Central memory CD4-positive, alpha-beta T cell (primary cell): ENCODE data around the gene SEMA3D.

Source experiments
- DNase-seq: peaks from one replicate; pipeline ENCODE4 v3.0.0; 2022

SEMA3D gene

DNA sequence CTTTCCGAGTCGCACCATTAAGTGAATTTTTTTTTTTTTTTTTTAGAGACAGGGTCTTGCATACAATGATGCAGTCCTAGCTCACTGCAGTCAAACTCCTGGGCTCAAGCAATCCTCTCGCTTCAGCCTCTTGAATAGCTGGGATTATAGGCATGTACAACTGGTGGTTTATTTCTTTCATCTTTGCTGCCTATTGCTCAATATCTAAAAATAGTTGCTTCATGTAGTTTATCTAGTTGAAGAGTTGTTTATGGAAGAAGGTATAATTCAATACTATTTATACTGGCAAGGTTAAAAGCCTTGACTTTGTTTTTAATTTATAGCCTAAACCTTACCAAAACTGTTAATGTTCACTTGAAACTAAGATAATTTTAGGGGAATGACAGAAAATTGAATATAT, 66.9 kb downstream of the SEMA3D start:
- no peak for DNase-seq

DNA sequence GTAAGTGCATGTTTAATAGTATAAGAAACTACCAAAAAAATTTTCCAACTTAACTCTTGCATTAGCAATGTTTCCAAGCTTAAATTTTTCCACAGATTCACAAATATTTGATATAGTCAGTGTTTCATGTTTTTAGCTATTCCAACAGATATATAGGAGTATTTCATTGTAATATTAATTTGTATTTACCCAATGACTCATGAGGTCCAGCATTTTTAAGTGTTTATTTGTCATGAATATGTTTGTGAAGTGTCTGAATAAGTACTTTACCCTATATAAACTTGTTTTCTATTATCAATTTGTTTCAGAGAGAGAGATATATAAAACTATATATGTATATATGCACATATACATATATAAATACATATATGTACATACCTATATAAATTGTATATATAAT, 71.0 kb downstream of the SEMA3D start:
- no peak for DNase-seq

DNA sequence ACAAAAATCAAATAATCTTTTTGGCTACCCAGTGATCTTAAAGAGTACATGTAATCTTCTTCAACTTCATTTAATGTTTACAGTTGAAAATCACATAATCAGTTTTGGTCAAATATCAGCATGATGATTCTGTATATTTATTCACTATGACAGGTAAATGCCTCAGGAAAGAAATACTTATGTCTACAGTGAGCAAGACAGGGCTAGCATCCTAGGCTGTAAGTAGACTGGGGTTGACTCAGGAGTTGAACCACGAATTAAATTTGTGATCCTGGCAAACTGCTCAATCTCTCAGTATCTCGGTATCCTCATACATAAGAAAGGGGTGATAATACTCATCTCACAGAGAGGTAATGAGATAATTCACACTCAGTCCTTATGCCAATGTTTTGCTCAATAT, 71.8 kb downstream of the SEMA3D start:
- DNase-seq: no peak

DNA sequence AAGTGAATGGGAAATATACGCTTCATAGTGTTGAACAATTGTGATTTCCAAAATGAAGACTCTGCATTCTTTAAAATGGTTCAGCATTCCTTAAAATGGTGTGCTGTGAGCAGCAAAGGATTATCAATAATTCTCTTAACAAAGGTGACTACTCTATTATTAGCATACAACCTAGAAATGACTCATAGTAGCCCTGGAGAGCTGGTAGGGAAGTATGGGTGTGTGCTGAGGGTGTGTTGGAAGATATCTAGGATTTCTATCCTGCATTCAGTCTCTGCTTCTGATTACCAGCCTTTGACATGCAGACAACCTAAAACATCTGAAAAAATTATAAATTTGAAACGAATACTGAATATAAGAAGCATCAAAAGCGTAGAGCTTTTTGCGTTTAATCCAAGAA, 72.5 kb downstream of the SEMA3D start:
- DNase-seq: no peak

DNA sequence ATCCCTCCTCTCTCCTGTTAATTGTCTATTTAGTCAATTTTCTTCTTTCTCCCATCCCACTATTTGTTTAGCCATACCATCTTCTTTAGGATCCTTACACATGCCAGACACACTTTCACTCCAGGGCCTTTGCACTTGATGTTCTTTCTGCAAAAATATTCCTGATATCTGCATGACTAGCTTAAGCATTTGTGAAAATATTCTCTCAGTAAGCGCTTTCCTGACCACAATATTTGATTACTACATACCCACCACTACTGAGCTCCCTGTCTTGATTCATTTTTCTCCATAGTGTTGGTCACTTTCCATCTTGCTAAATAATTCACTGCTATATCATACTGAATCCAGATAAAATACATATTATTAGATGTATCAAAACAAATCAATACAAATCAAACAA, 75.1 kb downstream of the SEMA3D start:
- no peak for DNase-seq

DNA sequence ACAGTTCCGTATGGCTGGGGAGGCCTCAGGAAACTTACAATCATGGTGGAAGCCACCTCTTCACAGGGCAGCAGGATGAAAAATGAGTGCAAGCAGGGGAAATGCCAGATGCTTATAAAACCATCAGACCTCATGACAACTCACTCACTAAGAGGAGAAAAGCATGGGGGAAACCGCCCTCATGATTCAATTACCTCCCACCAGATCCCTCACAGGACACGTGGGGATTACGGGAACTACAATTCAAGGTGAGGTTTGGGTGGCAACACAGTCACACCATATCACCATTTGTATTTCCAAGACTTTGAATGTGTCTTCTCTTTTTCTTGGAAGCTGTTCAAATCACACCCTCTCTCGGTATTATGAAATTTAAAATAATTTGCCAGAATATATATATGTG, 80.1 kb downstream of the SEMA3D start:
- DNase-seq: no peak

DNA sequence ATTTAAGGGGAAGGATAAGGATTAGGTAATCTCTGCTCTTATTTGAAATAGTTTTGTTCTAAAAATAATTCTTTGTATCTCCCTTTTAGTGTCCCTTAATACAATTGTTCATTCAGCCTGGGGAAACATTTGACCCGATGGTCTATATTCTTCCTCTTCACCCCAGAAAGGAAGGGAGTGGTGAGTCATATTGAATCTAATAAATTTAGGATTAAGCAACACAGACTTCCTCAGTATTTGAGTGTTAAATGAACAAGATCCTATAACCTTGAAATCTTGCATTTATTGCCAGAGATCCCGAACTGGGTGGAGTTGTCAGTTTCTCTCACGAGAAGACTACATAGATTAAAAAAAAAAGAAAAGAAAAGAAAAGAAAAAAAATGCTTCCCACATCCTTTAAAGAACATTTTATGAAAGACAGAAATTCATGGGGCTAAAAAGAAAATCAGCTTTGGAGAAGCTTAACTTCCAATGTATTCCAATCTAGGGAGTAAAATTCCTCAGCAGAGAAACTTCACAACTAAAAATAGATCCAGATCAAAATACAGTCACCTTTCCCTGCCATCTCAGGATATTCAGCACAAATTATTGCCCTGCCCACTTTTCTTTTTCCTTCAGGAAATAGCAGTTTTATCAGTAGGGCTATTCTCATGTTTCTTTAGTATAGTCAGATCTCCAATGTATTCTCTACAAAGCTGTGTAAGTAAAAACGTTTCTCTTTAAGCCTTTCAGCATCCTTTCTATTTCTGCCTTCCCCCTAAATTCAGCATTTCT, 82.2 kb downstream of the SEMA3D start:
- no peak for DNase-seq

DNA sequence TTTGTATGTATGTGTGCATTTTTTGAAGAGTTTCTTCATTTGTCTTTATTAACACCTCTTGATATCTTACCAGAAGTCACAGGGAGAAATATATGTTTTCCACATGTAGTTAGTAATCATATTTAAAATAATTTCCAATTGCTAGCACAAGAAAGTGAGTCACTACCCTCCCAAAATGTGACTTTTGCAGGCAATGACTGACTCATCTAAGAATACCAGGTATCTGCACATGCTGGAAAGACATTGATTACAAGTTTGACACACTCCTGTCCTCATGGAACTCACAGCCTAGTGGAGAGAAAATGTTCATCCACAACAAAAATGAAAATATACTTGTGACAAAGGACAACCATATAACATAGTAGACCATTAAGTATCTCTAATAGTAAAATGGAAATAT, 82.9 kb downstream of the SEMA3D start:
- DNase-seq: no peak

DNA sequence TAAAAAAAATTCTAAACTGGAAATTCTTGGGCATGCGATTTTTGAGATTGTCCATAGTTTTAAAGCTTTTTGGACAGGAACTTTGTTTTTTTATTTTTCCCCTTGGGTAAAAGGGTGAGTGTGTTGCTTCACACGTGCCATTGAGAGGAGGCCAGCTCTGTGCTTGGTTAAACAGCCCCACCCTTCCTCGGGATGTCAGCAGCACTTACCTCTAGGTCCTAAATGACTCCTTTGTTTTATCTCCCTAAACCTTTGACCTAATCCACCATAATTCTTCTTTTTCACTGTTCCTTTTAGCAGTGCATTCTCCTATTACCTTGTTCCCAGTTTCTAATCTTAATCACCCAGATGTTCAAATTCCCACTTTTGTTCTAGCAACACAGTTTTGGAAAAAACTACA, 83.5 kb downstream of the SEMA3D start:
- no peak for DNase-seq

DNA sequence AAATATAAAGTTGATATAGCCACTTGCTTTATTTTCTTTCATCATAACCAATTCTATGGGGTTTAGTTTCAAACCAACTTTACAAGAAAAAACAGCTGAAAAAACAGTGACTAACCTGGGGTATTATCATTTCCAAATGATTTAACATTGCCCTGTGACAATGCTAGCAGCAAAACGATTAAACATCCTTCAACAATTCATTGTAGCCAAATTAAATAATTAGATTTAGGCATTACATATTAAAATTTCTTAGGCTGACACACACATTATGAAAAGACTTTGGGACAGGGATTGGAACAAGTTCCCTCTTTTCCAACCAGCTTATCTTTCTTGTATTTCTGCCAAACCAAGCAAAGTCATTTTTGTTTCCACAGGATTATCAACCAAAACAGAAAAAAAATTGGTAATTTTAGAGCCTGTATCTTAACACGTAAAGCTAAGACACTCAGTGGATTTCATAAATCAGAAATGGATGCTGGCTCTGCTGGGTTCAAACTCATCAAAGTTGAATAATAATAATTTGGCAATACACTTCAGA, 84.0 kb downstream of the SEMA3D start:
- DNase-seq: no peak

DNA sequence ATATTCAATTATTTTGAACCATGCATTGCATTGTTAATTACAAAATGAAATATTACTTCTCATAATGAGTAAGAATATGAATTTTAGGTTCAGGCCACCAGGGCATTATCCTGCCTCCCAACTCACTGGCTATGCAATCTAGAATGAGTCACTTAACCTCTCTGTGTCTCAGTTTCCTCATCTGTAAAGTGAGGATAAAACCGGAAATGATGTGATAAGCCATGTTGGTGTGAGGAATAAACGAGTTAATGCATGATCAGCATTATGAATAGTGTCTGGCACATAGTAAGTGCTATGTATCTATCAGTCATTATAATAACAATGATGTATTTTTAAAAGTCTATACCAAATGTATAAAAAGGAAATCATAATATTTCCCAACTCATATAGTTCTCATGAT, 85.5 kb downstream of the SEMA3D start:
- DNase-seq: no peak

DNA sequence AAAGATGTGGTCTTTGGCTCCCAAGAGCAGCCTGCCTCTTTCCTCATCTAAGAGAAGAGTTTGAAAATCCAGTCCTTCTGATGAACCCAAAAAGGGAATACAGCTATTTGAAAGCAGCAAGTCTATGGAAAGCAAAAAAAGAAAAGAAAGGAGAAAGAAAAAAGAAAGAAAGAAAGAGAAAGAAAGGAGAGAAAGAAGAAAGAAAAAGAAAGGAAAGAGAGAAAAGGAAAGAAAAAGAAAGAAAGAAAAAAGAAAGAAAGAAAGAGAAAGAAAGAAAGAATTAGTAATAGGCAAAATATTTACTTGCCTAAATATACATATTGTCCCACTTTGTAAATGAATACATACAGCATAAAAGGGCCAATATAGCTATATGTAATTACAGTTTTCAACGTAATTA, 89.0 kb downstream of the SEMA3D start:
- no peak for DNase-seq

DNA sequence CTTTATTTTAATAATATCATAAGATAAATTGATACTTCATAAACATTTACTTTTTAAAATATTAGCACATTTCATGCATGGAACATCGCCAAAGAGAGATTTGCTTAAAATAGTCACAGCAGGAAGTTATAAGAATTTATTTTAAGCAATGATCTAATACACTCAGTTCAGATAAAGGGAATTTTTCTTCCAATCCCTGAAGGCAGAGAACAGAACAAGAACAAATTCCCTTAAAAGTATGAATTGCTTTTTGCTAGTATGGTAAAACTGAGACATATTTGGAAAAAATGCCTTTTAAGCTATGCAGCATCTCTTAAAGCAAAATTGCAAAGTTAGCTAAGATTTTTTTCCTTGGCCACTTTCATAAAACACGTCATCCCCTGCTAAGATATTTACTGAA, 91.0 kb downstream of the SEMA3D start:
- DNase-seq: no peak

DNA sequence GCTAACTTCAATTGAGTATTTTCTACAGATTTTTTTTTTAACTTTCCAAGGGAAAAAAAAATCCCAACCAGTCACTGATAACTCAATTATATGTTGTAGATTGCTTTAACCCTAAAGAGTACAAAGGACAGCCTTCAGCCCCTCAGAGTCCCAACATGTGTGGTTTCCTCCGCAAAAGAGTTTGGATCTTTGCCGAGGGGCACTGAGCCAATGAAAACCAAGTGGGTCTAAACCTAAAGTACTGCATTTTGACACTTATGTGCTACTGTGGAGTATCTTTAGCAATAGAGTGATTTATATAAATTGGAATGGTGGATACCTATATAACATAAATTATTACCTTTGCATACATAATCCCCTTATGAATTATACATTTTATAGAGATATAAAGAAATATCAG, 91.5 kb downstream of the SEMA3D start:
- no peak for DNase-seq

DNA sequence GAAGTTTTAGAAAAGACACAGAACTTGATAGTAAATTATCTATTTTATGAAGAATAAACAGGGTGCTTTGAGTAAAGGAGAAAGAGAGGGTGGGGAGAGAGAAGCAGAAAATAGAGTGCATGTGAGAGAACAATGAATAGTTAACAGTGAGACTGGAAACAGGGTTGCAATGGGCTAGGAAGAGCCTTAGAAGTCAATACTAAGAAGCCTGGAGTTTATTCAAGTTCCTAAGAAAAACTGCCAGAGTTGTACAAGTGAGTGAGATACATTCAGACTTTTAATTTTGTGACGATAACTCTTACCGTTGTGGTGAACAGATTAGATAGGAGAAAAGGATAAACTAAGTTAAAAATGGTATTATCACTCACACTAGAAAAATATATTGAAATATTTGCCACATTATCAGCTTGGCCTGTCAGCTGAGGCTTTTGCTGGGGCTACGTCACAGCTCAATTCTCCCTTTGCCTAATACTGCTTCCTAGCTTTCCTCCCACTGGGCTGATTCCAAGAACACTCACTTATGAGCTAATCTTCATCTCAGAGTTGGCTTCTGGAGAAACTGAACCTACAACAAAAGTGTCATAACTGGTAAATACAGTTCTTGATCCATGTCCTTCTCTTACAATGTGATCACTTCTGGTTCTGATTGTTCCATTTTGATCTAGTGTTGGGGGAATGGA, 92.7 kb downstream of the SEMA3D start:
- no peak for DNase-seq

DNA sequence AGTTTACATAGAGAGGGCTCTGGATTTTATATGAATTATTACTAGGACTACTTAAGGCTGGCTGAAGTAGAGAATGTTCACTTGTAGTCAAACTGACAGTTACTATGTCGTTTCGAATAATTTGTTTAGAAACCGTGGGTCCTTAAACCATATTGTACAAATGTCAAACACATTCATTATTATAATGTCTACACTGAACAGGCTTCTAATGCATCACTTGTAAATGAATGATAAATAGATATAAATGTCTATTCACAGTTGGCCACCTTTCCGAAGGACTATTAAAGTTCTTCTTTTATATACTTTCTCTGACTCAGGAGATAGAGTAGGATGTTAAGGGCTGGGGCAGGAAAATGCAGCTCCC, 95.3 kb downstream of the SEMA3D start:
- DNase-seq: no peak

DNA sequence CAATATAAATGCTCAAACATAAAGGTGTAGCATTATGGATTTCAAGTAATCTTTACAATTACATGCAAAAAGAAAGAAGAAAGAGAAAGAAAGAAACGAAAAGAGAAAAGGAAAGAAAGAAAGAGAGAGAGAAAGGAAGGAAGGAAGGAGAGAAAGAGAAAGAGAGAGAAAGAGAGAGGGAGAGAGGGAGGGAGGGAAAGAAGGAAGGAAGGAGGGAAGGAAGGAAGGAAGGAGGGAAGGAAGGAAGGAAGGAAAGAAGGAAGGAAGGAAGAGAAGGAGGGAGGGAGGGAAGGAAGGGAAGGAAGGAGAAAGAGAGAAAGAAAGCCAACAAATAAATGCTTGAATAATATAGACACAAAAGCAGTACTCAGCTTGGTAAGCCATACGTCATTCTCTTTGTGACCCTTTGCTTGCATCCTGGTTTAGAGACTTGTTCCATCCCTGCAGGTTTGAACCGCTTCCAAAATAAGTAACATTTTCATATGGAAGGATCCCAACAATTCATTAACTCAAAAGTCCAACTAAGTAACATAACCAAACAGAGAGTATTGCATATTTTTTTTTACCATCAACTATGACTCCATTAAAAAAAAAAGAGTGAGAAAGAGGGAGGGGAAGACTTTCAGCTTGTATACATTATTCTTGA, 95.8 kb downstream of the SEMA3D start:
- DNase-seq: no peak

DNA sequence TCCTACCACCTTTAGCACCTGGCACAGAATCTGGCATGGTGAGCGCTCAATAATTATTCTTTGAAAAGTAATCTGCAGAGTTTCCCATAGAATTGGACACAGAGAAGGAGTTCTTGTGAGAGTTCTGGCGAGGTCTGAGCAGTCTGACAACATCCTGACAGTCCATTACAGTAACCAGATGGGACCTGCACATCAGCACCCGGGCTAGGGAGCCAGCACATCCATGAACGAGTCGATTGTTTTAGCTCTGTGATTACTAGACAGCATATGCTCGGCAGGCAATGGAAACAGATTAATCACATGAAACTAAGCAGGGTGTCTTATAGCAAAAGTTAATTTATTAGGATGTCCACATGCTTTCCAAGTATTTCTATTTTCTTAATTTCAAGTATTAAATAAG, 96.7 kb downstream of the SEMA3D start:
- no peak for DNase-seq

DNA sequence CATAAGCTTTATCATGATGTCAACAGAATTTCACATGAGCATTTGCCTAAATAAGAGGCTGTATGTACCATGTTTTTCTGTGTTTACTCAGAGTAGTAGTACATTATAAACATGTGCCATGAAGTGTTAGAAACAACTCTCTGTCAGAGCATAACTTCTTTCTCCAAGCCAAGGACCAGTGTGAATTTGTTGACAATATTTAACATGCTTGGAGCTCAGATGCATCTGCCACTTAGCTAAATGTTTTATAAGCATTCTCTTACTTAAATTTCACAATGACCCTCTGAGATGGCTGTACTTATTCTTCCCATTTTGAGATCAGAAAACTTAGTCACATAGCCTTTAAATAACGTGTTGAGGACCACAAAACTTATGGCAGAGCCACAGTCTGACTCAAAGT, 105.0 kb downstream of the SEMA3D start:
- no peak for DNase-seq

DNA sequence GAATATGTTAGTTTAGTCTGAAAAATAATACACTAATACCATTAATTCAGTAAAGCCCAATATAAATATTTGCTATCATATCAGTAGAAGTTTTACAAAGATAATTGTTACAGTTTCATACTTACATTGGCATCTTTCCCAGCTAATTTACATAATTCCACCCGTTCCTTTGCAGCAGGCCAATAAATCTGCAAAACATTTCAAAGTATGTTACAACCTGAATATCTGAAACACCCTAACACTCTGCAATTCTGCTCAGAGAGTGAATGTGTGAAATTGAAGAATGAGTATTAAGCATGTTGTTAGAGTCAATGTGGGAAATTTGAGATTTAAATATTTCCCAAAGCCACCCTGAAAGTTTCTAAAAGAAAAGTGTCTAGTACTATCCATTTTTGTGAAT, 105.5 kb downstream of the SEMA3D start:
- no peak for DNase-seq

DNA sequence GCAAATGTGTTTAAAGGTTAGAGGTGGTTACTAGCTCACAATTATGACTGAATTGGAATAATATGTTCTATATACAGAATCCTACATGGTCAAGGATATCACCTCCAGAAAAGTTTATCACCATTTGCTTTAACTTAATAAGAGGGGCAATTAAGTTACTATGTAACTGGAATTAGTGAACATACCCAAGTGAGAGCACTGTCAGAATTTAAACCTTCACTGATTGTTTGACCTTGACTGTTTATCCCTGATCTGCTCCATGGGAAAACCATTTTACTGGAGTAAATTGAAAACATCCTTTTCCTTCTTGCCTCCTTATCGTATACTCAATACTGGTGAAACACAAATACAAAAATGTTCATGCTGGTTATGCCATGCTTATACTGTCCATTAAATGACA, 107.4 kb downstream of the SEMA3D start:
- DNase-seq: no peak

DNA sequence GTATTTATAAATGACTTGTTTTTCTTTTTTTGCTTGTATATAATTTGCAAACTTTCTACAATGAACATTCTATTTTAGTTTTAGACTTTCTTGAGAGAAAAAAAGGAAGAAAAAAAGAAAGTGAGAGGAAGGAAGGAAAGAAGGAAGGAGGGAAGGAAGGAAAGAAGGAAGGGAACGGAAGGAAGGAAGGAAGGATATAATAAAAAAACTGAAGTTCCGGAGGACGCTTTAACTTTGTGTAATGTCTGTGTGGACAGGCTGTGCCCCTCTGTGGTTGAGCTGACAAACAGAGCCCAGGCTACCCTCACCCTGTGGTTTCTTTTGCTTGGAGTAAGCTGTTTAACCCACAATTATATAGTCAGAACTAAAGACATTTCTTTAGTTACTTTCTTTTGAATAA, 108.7 kb downstream of the SEMA3D start:
- no peak for DNase-seq

DNA sequence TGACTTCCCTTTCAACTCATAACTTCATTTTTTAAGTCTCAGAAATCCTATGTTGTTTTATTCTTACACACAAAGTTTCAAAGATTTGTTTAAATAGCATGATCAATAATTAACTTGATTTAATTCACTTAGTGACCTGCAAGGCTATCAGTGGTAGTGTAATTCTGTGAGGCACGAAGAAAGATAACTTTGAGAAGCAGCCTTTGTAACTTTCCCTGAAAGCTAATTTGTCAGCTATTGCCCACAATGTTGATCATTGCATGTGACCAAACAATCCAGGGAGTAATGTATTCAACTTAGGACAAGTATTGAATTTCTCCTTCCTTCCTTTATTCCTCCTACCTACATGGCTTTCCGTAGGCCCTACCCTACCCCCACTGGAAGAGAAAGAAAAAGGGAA, 111.0 kb downstream of the SEMA3D start:
- DNase-seq: no peak

DNA sequence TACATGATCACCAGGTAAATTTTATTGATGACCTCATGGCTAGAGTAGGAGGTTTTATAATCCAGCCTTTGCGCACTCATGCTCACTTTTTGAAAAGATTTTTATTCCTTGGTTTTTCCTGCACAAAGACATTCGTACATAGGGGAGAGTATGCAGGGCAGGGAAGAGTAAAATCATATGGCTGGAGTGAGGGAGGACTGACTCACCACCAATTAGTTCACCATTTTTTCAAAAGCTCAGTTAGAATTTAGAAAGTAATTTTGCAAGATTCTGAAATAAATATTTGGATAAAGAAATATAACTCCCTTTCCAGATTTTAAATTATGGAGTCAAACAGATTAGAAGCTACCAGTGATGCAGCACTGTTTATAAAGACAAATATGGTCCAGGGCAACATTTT, 111.9 kb downstream of the SEMA3D start:
- DNase-seq: no peak
